ENCODE measurements around the gene TNP2.

DNA sequence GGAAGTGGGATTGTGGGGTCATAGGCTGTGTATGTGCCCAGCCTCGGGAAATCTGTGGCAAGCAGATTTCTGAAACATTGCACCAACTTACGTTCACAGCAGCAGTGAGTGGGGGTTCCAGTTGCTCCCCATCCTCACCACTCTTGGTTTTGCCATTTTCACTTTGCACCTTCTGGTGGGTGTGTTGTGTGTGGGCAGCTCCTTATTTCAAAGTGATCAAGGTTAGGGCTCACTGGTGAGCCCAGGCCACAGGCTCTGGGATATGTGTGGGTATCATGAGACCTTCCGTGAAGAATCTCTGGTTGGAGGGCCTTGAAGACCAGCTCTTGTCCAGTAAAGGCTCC lies 41.5 kb upstream of the TNP2 start:
- TF ChIP-seq JUND (IDR thresholded peaks at IDR 0.05) (no peak), POLR2AphosphoS5 (IDR thresholded peaks at IDR 0.05; ENCODE audit: low read depth, low read length) (no peak), TCF7L2 (IDR thresholded peaks at IDR 0.05; ENCODE audit: borderline replicate concordance, extremely low read depth, insufficient read depth, insufficient read length) (no peak), POLR2A (IDR thresholded peaks at IDR 0.05; ENCODE audit: borderline replicate concordance, extremely low read depth, insufficient read depth, insufficient read length) (no peak), CBX3 (IDR thresholded peaks at IDR 0.05; ENCODE audit: low read depth) (no peak), EZH2phosphoT487 (IDR thresholded peaks at IDR 0.05; ENCODE audit: borderline replicate concordance) (no peak), CEBPB (IDR thresholded peaks at IDR 0.05; ENCODE audit: low read depth) (no peak), ELF1 (IDR thresholded peaks at IDR 0.05; ENCODE audit: borderline replicate concordance, low read depth) (no peak), ZFX (IDR thresholded peaks at IDR 0.05) (no peak)
- TF ChIP-seq, protein P1, sequence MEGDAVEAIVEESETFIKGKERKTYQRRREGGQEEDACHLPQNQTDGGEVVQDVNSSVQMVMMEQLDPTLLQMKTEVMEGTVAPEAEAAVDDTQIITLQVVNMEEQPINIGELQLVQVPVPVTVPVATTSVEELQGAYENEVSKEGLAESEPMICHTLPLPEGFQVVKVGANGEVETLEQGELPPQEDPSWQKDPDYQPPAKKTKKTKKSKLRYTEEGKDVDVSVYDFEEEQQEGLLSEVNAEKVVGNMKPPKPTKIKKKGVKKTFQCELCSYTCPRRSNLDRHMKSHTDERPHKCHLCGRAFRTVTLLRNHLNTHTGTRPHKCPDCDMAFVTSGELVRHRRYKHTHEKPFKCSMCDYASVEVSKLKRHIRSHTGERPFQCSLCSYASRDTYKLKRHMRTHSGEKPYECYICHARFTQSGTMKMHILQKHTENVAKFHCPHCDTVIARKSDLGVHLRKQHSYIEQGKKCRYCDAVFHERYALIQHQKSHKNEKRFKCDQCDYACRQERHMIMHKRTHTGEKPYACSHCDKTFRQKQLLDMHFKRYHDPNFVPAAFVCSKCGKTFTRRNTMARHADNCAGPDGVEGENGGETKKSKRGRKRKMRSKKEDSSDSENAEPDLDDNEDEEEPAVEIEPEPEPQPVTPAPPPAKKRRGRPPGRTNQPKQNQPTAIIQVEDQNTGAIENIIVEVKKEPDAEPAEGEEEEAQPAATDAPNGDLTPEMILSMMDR (IDR thresholded peaks at IDR 0.05 in 2 of 3, conservative IDR thresholded peaks at IDR 0.05 in 1 of 3; ENCODE audit: borderline replicate concordance in 1 of 3, insufficient read depth in 1 of 3, low read depth in 2 of 3, low read length in 2 of 3): no peak
- TF ChIP-seq, protein P2, sequence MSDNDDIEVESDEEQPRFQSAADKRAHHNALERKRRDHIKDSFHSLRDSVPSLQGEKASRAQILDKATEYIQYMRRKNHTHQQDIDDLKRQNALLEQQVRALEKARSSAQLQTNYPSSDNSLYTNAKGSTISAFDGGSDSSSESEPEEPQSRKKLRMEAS (IDR thresholded peaks at IDR 0.05): no peak
